OCI-LY3 (cell line): ENCODE measurements around the gene RHOB.

Experiments
- EZH2phosphoT487 ChIP-seq: fragments of 200-600 bp; shearing (Covaris generic); IDR thresholded peaks from 2 replicates; pipeline ENCODE4 v1.6.1; 2018; ENCODE audit warnings: antibody characterized with exemption, mixed run types, low read depth
- TF ChIP-seq, protein P1 (sequence below): fragments of 200-600, 300-600 bp; sonication (generic); IDR thresholded peaks from 2 replicates; pipeline ENCODE4 v1.5.1; 2014; ENCODE audit warnings: antibody characterized with exemption, low read length, low read depth

DNA sequence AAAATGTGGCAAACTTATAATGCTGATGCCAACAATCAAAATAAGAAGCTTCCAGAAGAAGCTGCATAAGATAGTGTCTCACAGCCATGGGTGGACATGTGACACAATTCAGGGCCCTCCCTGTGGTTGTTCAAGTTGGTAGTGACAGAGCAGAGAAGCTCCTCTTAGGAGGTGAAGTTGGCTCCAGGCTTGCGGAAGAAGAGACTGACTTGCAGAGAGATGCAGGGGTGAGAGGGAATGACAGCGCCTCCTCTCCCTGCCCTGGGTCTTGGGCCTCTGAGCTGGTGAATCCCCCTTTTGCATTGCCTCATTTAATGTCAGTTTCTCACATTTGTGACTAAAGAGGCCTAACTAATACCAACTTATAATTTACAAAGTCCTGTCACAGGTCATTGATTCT lies 23.0 kb upstream of the RHOB start:
- TF ChIP-seq, protein P1, sequence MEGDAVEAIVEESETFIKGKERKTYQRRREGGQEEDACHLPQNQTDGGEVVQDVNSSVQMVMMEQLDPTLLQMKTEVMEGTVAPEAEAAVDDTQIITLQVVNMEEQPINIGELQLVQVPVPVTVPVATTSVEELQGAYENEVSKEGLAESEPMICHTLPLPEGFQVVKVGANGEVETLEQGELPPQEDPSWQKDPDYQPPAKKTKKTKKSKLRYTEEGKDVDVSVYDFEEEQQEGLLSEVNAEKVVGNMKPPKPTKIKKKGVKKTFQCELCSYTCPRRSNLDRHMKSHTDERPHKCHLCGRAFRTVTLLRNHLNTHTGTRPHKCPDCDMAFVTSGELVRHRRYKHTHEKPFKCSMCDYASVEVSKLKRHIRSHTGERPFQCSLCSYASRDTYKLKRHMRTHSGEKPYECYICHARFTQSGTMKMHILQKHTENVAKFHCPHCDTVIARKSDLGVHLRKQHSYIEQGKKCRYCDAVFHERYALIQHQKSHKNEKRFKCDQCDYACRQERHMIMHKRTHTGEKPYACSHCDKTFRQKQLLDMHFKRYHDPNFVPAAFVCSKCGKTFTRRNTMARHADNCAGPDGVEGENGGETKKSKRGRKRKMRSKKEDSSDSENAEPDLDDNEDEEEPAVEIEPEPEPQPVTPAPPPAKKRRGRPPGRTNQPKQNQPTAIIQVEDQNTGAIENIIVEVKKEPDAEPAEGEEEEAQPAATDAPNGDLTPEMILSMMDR = no peak
- no peak for TF ChIP-seq EZH2phosphoT487
